ENCODE measurements around the gene TNFAIP8.

DNA sequence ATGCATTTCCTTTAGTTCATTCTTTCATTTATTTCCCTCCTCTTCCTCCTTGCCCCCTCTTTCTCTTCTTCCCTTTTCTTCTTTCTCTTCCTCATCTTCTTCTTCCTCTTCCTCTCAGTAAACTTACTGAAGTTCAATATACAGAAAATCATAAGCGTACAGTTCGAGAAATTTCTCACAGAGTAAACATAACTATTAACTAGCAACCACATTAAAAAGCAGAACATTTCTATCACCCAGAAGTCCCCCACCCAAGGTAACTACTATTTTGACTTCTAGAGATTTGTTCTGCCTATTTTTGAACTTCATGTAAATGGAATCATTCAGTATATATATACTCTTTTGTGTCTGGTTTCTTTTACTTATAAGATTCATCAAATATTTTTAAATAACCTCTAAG lies 48.2 kb downstream of the TNFAIP8 start:
- TF ChIP-seq, protein P1, sequence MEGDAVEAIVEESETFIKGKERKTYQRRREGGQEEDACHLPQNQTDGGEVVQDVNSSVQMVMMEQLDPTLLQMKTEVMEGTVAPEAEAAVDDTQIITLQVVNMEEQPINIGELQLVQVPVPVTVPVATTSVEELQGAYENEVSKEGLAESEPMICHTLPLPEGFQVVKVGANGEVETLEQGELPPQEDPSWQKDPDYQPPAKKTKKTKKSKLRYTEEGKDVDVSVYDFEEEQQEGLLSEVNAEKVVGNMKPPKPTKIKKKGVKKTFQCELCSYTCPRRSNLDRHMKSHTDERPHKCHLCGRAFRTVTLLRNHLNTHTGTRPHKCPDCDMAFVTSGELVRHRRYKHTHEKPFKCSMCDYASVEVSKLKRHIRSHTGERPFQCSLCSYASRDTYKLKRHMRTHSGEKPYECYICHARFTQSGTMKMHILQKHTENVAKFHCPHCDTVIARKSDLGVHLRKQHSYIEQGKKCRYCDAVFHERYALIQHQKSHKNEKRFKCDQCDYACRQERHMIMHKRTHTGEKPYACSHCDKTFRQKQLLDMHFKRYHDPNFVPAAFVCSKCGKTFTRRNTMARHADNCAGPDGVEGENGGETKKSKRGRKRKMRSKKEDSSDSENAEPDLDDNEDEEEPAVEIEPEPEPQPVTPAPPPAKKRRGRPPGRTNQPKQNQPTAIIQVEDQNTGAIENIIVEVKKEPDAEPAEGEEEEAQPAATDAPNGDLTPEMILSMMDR (IDR thresholded peaks at IDR 0.05) = no peak
- TF ChIP-seq POLR2A (IDR thresholded peaks at IDR 0.05) = no peak

Measured in heart left ventricle (tissue), 13 donors.